Fibroblast of lung (primary cell): Measurements from ENCODE around the gene RAP1GAP. TPM values are rescaled to one million over a fixed set of nuclear protein-coding genes. Genes with fewer than 3 reads are reported as not detected.

Source experiments
- DNase-seq, 2 donors: peaks; one replicate each; pipeline versions ENCODE4 v3.0.0 to v3.0.0-alpha.2; 2010; ENCODE audit warnings: low read depth in 2 of 2
- H2AFZ ChIP-seq: 2 replicates; pipeline ENCODE4 v1.5.1; 2012; ENCODE audit warnings: low read length, control low read depth, inconsistent platforms
- H3K27ac ChIP-seq: 2 replicates; pipeline ENCODE4 v1.5.1; 2011; ENCODE audit warnings: low read length, control low read depth; ENCODE audit not compliant: insufficient read depth
- H3K27me3 ChIP-seq: 2 replicates; pipeline ENCODE4 v1.5.1; 2011; ENCODE audit warnings: mild to moderate bottlenecking, low read length; ENCODE audit not compliant: control insufficient read depth, insufficient read depth
- H3K36me3 ChIP-seq: 2 replicates; pipeline ENCODE4 v1.5.1; 2011; ENCODE audit warnings: low read length; ENCODE audit not compliant: control insufficient read depth, insufficient read depth
- H3K4me1 ChIP-seq: 2 replicates; pipeline ENCODE4 v1.5.1; 2011; ENCODE audit warnings: low read length; ENCODE audit not compliant: control insufficient read depth, insufficient read depth; ENCODE audit errors: extremely low read depth
- H3K4me2 ChIP-seq: 2 replicates; pipeline ENCODE4 v1.5.1; 2011; ENCODE audit warnings: low read length, control low read depth; ENCODE audit not compliant: insufficient read depth; ENCODE audit errors: extremely low read depth
- H3K4me3 ChIP-seq, 4 experiments: fragments of 200-600 bp in 1 of 4; sonication (generic) in 1 of 4; replicated peaks in 1 of 4; 2 replicates each; pipeline ENCODE4 v1.5.1; 2011 to 2016; ENCODE audit warnings: low read length in 4 of 4, low read depth in 3 of 4, mild to moderate bottlenecking in 3 of 4, control low read depth in 2 of 4, inconsistent platforms in 1 of 4, mixed read lengths in 1 of 4; ENCODE audit not compliant: insufficient read depth in 1 of 4; ENCODE audit errors: control extremely low read depth in 1 of 4
- H3K79me2 ChIP-seq: 2 replicates; pipeline ENCODE4 v1.5.1; 2012; ENCODE audit warnings: mild to moderate bottlenecking, low read length, inconsistent platforms; ENCODE audit not compliant: control insufficient read depth, insufficient read depth
- H3K9ac ChIP-seq: 2 replicates; pipeline ENCODE4 v1.5.1; 2011; ENCODE audit warnings: mild to moderate bottlenecking, low read length, control low read depth; ENCODE audit not compliant: insufficient read depth
- H3K9me3 ChIP-seq: 2 replicates; pipeline ENCODE4 v1.5.1; 2012; ENCODE audit warnings: low read depth, low read length; ENCODE audit not compliant: control insufficient read depth, insufficient read depth
- H4K20me1 ChIP-seq: 2 replicates; pipeline ENCODE4 v1.5.1; 2011; ENCODE audit warnings: low read length; ENCODE audit not compliant: control insufficient read depth, insufficient read depth; ENCODE audit errors: extremely low read depth
- CTCF ChIP-seq, 2 donors: IDR thresholded peaks in 1 of 2; conservative IDR thresholded peaks in 1 of 2; 1 replicate in 1 of 2; 2 replicates in 1 of 2; pipeline ENCODE4 v1.5.1; 2011 to 2012; ENCODE audit warnings: low read length in 2 of 2, control low read depth in 1 of 2, inconsistent platforms in 1 of 2, low read depth in 1 of 2, mild to moderate bottlenecking in 1 of 2
- EZH2 ChIP-seq: IDR thresholded peaks from 2 replicates; pipeline ENCODE4 v1.5.1; 2012; ENCODE audit warnings: low read length, control low read depth, mild to moderate bottlenecking; ENCODE audit errors: missing control alignments
- polyA plus RNA-seq, 2 donors: library from polyadenylated mRNA; depleted of rRNA in 1 of 2; stranded (reverse) in 1 of 2; unstranded in 1 of 2; fragments of >200 nt; gene quantifications; 2 replicates each; pipeline ENCODE4 v1.2.1, GENCODE V29; 2011 to 2012; ENCODE audit warnings: missing spikeins in 1 of 2
- total RNA-seq: library from RNA; depleted of rRNA; stranded (reverse); fragments of >200 nt; gene quantifications from 2 replicates; pipeline ENCODE4 v1.2.1, GENCODE V29; 2014

RAP1GAP gene
- total and polyA plus RNA-seq, 2 donors (not counting 1 experiment from before 2014, with no cell fraction given) = under 0.01 to 0.05 TPM

- peak; percentile 17 to 76 for DNase-seq
- Histone ChIP-seq H3K79me2 (no peaks in the 10 kb centered on the region), H3K4me2 (no peak overlapping the region), H3K4me3 (no peak overlapping the region), H4K20me1 (no peaks in the 10 kb centered on the region), H3K27me3 (peaks cover 8% of the 10 kb centered on the region), H2AFZ (no peak overlapping the region), H3K36me3 (no peaks in the 10 kb centered on the region), H3K9ac (no peak overlapping the region), H3K9me3 (no peaks in the 10 kb centered on the region), H3K27ac (no peak overlapping the region), H3K4me1 (no peaks in the 10 kb centered on the region)
- TF ChIP-seq CTCF (conservative IDR thresholded peaks at IDR 0.05 in 1 of 2, IDR thresholded peaks at IDR 0.05 in 1 of 2; ENCODE audit: low read depth in 1 of 2, low read length in 2 of 2) = no peak
Observed at GRCh38 chr1:21638531-21639341, 30.4 kb downstream of the RAP1GAP start.

GRCh38 chr1:21637514-21637913 lies 31.6 kb downstream of the RAP1GAP start:
- Histone ChIP-seq H3K4me1 (no peaks in the 10 kb centered on the region), H3K36me3 (no peaks in the 10 kb centered on the region), H3K27ac (no peak overlapping the region), H3K79me2 (no peaks in the 10 kb centered on the region), H2AFZ (no peak overlapping the region), H3K27me3 (peaks cover 8% of the 10 kb centered on the region), H3K9me3 (no peaks in the 10 kb centered on the region), H3K4me3 (no peak overlapping the region), H3K4me2 (no peak overlapping the region), H3K9ac (no peak overlapping the region), H4K20me1 (no peaks in the 10 kb centered on the region)
- no peak for TF ChIP-seq EZH2
- no peak for TF ChIP-seq CTCF (conservative IDR thresholded peaks at IDR 0.05 in 1 of 2, IDR thresholded peaks at IDR 0.05 in 1 of 2; ENCODE audit: low read depth in 1 of 2, low read length in 2 of 2)
- no peak for DNase-seq

GRCh38 chr1:21636029-21636428 lies 33.1 kb downstream of the RAP1GAP start:
- no peak overlapping the region for H3K4me3 ChIP-seq
- no peak overlapping the region for H3K9ac ChIP-seq
- H3K4me2 ChIP-seq = no peak overlapping the region
- H3K36me3 ChIP-seq = no peaks in the 10 kb centered on the region
- no peak overlapping the region for H3K27ac ChIP-seq
- H3K27me3 ChIP-seq = peaks cover 8% of the 10 kb centered on the region
- no peaks in the 10 kb centered on the region for H3K9me3 ChIP-seq
- H3K4me1 ChIP-seq = no peaks in the 10 kb centered on the region
- TF ChIP-seq CTCF (conservative IDR thresholded peaks at IDR 0.05 in 1 of 2, IDR thresholded peaks at IDR 0.05 in 1 of 2; ENCODE audit: low read depth in 1 of 2, low read length in 2 of 2) (no peak), EZH2 (no peak)
- H3K79me2 ChIP-seq = no peaks in the 10 kb centered on the region
- no peak for DNase-seq
- no peaks in the 10 kb centered on the region for H4K20me1 ChIP-seq
- no peak overlapping the region for H2AFZ ChIP-seq
